Naive thymus-derived CD8-positive, alpha-beta T cell (primary cell): ENCODE data around the gene WFDC2. TPM values are rescaled to one million over a fixed set of nuclear protein-coding genes. Genes with fewer than 3 reads are reported as not detected.

ENCODE experiments used
- microRNA-seq: library from miRNA; unstranded; fragments of <30 nt; microRNA quantifications from one replicate; pipeline ENCODE4 v1.2.0, GENCODE V29; 2022; ENCODE audit warnings: borderline microRNAs expressed
- polyA plus RNA-seq, 3 donors: library from polyadenylated mRNA; unstranded; fragments of 300-500 nt; fragmentation: Illumina TruSeq; gene quantifications; one replicate each; pipeline ENCODE4 v1.2.3, GENCODE V29; 2021
- total RNA-seq, 8 experiments: library from RNA in 2 of 8; stranded (reverse) in 2 of 8; gene quantifications; one replicate each; pipeline ENCODE4 v1.2.3 and lab custom pipeline; 2021 to 2026

WFDC2 gene
- total and polyA plus RNA-seq, 5 experiments from 2014 or later = 0.33 to 0.80 (median 0.73) TPM; not detected in 2

Small RNA genes lying within 50 kb of the gene (microRNA-seq; reads per million reads assigned to microRNA genes)
- 1.0 reads per million for gene MIR6812

Other genes starting within 250 kb of the WFDC2 start
- not detected for gene SEMG2, start 248.4 kb upstream of the WFDC2 start, total RNA-seq
- gene SEMG2, start 248.4 kb upstream of the WFDC2 start, polyA plus RNA-seq = not detected
- gene SLPI, start 215.2 kb upstream of the WFDC2 start, total RNA-seq = not detected
- gene SLPI, start 215.2 kb upstream of the WFDC2 start, polyA plus RNA-seq = not detected
- gene RBPJL, start 162.9 kb upstream of the WFDC2 start, total RNA-seq = not detected
- not detected for gene RBPJL, start 162.9 kb upstream of the WFDC2 start, polyA plus RNA-seq
- gene MATN4, start 161.5 kb upstream of the WFDC2 start, total RNA-seq = not detected
- gene MATN4, start 161.5 kb upstream of the WFDC2 start, polyA plus RNA-seq = not detected
- gene SDC4, start 121.3 kb upstream of the WFDC2 start, total RNA-seq = under 1 TPM; 0.25 to 0.31 TPM
- under 1 TPM in 2 of 3 donors, not detected in 1; 0.09 to 0.24 TPM for gene SDC4, start 121.3 kb upstream of the WFDC2 start, polyA plus RNA-seq
- 10 to 100 TPM; 58.7 to 62.5 TPM for gene SYS1, start 106.6 kb upstream of the WFDC2 start, total RNA-seq
- 10 to 100 TPM; 34.2 to 46.1 (median 36.2) TPM for gene SYS1, start 106.6 kb upstream of the WFDC2 start, polyA plus RNA-seq
- under 1 TPM in 1 of 2 experiments, not detected in 1; 0.47 TPM for gene TP53TG5, start 91.4 kb upstream of the WFDC2 start, total RNA-seq
- gene TP53TG5, start 91.4 kb upstream of the WFDC2 start, polyA plus RNA-seq = under 1 TPM in 2 of 3 donors, not detected in 1; 0.42 to 0.55 TPM
- gene DBNDD2, start 61.5 kb upstream of the WFDC2 start, total RNA-seq = 10 to 100 TPM; 13.6 to 13.9 TPM
- gene DBNDD2, start 61.5 kb upstream of the WFDC2 start, polyA plus RNA-seq = 10 to 100 TPM; 11.6 to 13.5 (median 13.4) TPM
- gene PIGT, start 53.6 kb upstream of the WFDC2 start, total RNA-seq = 10 to 100 TPM; 80.1 to 86.7 TPM
- gene PIGT, start 53.6 kb upstream of the WFDC2 start, polyA plus RNA-seq = 10 to 100 TPM; 73.4 to 90.6 (median 73.9) TPM
- not detected for gene SPINT3, start 45.9 kb downstream of the WFDC2 start, total RNA-seq
- gene SPINT3, start 45.9 kb downstream of the WFDC2 start, polyA plus RNA-seq = not detected
- not detected for gene WFDC6, start 69.7 kb downstream of the WFDC2 start, total RNA-seq
- not detected for gene WFDC6, start 69.7 kb downstream of the WFDC2 start, polyA plus RNA-seq
- gene EPPIN, start 77.6 kb downstream of the WFDC2 start, total RNA-seq = not detected
- not detected for gene EPPIN, start 77.6 kb downstream of the WFDC2 start, polyA plus RNA-seq
- not detected for gene WFDC8, start 109.5 kb downstream of the WFDC2 start, total RNA-seq
- gene WFDC8, start 109.5 kb downstream of the WFDC2 start, polyA plus RNA-seq = not detected
- not detected for gene WFDC10A, start 160.0 kb downstream of the WFDC2 start, total RNA-seq
- gene WFDC10A, start 160.0 kb downstream of the WFDC2 start, polyA plus RNA-seq = not detected
- not detected for gene WFDC9, start 161.5 kb downstream of the WFDC2 start, total RNA-seq
- gene WFDC9, start 161.5 kb downstream of the WFDC2 start, polyA plus RNA-seq = not detected
- not detected for gene WFDC11, start 200.5 kb downstream of the WFDC2 start, total RNA-seq
- not detected for gene WFDC11, start 200.5 kb downstream of the WFDC2 start, polyA plus RNA-seq
- not detected for gene WFDC13, start 232.3 kb downstream of the WFDC2 start, total RNA-seq
- gene WFDC13, start 232.3 kb downstream of the WFDC2 start, polyA plus RNA-seq = not detected
- gene WFDC10B, start 235.3 kb downstream of the WFDC2 start, total RNA-seq = not detected
- not detected for gene WFDC10B, start 235.3 kb downstream of the WFDC2 start, polyA plus RNA-seq